ENCODE results near the gene ZNF836.

Gene ZNF836

DNA sequence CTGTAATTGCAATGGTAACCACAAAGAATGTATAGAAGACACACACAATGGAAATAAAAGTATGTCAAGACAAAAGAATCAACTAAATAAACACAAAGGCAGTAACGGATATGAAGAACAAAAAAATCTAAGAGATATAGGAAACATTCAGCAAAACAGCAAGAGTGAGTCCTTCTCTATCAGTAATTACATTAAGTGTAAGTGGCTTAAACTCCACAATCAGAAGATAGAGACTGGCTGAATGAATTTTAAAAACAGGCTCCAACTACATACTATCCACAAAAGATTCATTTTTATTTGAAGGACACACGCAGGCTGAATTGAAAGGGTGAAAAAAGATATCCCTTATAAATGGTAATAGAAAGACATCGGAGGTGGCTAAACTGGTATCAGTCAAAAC lies 51.1 kb downstream of the ZNF836 start:
- no peak overlapping the region for H3K4me3 ChIP-seq (ENCODE audit: low read depth, low read length)
- TF ChIP-seq, protein P1, sequence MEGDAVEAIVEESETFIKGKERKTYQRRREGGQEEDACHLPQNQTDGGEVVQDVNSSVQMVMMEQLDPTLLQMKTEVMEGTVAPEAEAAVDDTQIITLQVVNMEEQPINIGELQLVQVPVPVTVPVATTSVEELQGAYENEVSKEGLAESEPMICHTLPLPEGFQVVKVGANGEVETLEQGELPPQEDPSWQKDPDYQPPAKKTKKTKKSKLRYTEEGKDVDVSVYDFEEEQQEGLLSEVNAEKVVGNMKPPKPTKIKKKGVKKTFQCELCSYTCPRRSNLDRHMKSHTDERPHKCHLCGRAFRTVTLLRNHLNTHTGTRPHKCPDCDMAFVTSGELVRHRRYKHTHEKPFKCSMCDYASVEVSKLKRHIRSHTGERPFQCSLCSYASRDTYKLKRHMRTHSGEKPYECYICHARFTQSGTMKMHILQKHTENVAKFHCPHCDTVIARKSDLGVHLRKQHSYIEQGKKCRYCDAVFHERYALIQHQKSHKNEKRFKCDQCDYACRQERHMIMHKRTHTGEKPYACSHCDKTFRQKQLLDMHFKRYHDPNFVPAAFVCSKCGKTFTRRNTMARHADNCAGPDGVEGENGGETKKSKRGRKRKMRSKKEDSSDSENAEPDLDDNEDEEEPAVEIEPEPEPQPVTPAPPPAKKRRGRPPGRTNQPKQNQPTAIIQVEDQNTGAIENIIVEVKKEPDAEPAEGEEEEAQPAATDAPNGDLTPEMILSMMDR (IDR thresholded peaks at IDR 0.05; ENCODE audit: low read depth, low read length), result no peak

DNA sequence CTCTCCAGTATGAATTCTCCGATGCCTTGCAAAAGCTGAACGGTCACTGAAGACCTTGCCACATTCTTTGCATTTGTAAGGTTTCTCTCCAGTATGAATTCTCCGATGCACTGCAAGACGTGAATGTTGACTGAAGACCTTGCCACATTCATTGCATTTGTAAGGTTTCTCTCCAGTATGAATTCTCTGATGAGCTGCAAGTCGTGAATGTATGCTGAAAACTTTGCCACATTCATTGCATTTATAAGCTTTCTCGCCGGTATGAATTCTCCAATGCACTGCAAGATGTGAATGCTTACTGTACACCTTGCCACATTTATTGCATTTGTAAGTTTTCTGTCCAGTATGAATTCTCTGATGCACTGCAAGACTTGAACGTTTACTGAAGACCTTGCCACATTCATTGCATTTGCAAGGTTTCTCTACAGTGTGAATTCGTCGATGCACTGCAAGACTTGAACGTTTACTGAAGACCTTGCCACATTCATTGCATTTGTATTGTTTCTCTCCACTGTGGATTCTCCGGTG lies 55.8 kb downstream of the ZNF836 start:
- no peak overlapping the region for H3K4me3 ChIP-seq (ENCODE audit: low read depth, low read length)
- TF ChIP-seq, protein P1 (IDR thresholded peaks at IDR 0.05; ENCODE audit: low read depth, low read length), result no peak

DNA sequence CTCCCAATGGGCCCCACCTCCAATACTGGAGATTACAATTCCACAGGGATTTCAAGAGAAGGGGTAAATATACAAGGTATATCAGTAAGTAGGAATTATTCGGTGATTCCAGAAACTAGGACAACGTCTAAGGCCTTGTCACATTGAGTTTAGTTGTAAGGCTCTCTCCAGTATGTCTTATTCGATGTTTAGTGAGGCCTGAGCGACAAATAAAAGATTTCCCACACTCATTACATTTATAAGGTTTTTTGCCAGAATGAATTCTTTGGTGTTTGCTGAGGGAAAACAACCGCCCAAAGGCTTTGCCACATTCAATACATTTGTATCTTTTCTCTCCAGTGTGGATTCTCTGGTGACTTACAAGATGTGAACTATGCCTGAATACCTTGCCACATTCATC lies 56.7 kb downstream of the ZNF836 start:
- TF ChIP-seq, protein P1 (IDR thresholded peaks at IDR 0.05; ENCODE audit: low read depth, low read length), result no peak
- H3K4me3 ChIP-seq (ENCODE audit: low read depth, low read length), result no peak overlapping the region

DNA sequence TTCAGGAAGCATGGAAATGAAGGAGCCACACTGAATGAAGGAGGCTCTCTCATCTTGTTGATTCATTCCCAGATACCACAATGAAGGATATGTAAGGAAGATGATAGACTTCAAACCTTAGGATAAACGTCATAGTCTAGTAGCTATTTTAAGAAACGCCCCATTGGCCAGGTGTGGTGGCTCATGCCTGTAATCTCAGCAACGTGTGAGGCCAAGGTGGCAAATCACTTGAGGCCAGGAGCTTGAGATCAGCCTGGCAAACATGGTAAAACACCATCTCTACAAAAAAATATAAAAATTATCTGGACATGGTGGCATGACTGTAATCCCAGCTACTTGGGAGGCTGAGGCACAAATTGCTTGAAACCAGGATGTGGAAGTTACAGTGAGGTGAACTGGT lies 58.8 kb downstream of the ZNF836 start:
- no peak overlapping the region for H3K4me3 ChIP-seq (ENCODE audit: low read depth, low read length)
- TF ChIP-seq, protein P1 (IDR thresholded peaks at IDR 0.05; ENCODE audit: low read depth, low read length), result no peak

DNA sequence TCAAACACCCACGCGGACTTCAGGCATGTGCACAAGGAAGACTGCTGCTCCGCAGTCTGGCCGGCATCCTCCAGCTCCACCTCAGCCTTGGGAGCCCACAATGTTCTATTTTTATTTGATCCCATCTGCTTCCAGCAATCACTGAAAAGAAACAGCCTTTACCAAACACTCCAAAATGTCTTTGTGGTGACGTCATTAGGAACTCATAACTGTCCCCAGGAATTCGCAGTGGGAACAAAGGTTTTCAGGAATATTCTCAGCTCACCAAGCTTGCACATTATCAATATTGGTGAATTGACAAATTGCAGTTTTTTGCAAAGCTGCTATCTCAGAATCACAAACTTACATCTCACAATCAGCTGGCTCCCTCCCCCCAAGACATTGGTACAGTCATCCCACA lies 60.6 kb downstream of the ZNF836 start:
- TF ChIP-seq, protein P1 (IDR thresholded peaks at IDR 0.05; ENCODE audit: low read depth, low read length), result no peak
- no peak overlapping the region for H3K4me3 ChIP-seq (ENCODE audit: low read depth, low read length)
